Measurements from ENCODE around the gene LIN54.
A peak's percentile ranks its signal among the peaks of the same experiment; 100 is the strongest.

GRCh38 chr4:83012687-83013419 is 2.2 kb upstream of the LIN54 start:
- TF ChIP-seq TAF1 (IDR thresholded peaks at IDR 0.05; ENCODE audit: low read depth): peak; percentile 48
- peak; percentile 34; the same call in 1 of the 2 replicates for TF ChIP-seq YY1 (IDR thresholded peaks at IDR 0.05; ENCODE audit: low read depth)
- peak; percentile 68 for TF ChIP-seq EP300 (IDR thresholded peaks at IDR 0.05; ENCODE audit: borderline replicate concordance)
- TF ChIP-seq FOXM1 (IDR thresholded peaks at IDR 0.05; ENCODE audit: borderline replicate concordance, low read depth): peak; percentile 31; the same call in 1 of the 2 replicates
- TF ChIP-seq REST (IDR thresholded peaks at IDR 0.05; ENCODE audit: low read depth): no peak
- peak; percentile 32; the same call in 1 of the 2 replicates for TF ChIP-seq RAD21 (IDR thresholded peaks at IDR 0.05; ENCODE audit: low read depth)
- TF ChIP-seq TEAD4 (IDR thresholded peaks at IDR 0.05): peak; percentile 25; the same call in 1 of the 2 replicates
- no peak for TF ChIP-seq CEBPB (IDR thresholded peaks at IDR 0.05)
- TF ChIP-seq MAX (IDR thresholded peaks at IDR 0.05): peak; percentile 93
- no peak for TF ChIP-seq EGR1 (IDR thresholded peaks at IDR 0.05)
- peak; percentile 41; the same call in 1 of the 2 replicates for TF ChIP-seq NFIC (IDR thresholded peaks at IDR 0.05)
- no peak for TF ChIP-seq ZBTB7A (IDR thresholded peaks at IDR 0.05; ENCODE audit: low read depth)

All from Ishikawa (cell line).